Ramos (cell line): Measurements from ENCODE around the gene AGMAT.

Source experiments
- in situ Hi-C: fragments of 300-500 bp; cut with MboI; formaldehyde crosslinking; loops from one replicate; pipeline ENCODE4 v1.14.3; 2022; ENCODE audit warnings: low sequenced_read_pairs; ENCODE audit not compliant: unreplicated experiment

Gene AGMAT

GRCh38 chr1:15570861-15571260, 14.0 kb downstream of the AGMAT start:
- in situ Hi-C loops = no loop called here

- in situ Hi-C loops = no loop called here
Measured at GRCh38 chr1:15568387-15569073, 16.3 kb downstream of the AGMAT start.

- in situ Hi-C loops = no loop called here
Measured at GRCh38 chr1:15559189-15559810, 25.6 kb downstream of the AGMAT start.

- in situ Hi-C loops = no loop called here
Measured at GRCh38 chr1:15558516-15558915, 26.3 kb downstream of the AGMAT start.

- in situ Hi-C loops = no loop called here
Measured at GRCh38 chr1:15557594-15557993, 27.3 kb downstream of the AGMAT start.

- in situ Hi-C loops = no loop called here
Measured at GRCh38 chr1:15557008-15557407, 27.8 kb downstream of the AGMAT start.

- in situ Hi-C loops = no loop called here
Measured at GRCh38 chr1:15550573-15550972, 34.3 kb downstream of the AGMAT start.

GRCh38 chr1:15546641-15547040, 38.2 kb downstream of the AGMAT start:
- in situ Hi-C loops = no loop called here

- in situ Hi-C loops = no loop called here
Measured at GRCh38 chr1:15543589-15544568, 41.0 kb downstream of the AGMAT start.

GRCh38 chr1:15543251-15543588, 41.6 kb downstream of the AGMAT start:
- in situ Hi-C loops = no loop called here

GRCh38 chr1:15542388-15543250, 42.2 kb downstream of the AGMAT start:
- in situ Hi-C loops = no loop called here

GRCh38 chr1:15541231-15541792, 43.5 kb downstream of the AGMAT start:
- in situ Hi-C loops = no loop called here

- in situ Hi-C loops = no loop called here
Measured at GRCh38 chr1:15540186-15540585, 44.7 kb downstream of the AGMAT start.

GRCh38 chr1:15538771-15539170, 46.1 kb downstream of the AGMAT start:
- in situ Hi-C loops = no loop called here

- in situ Hi-C loops = no loop called here
Measured at GRCh38 chr1:15531682-15532081, 53.2 kb downstream of the AGMAT start.

GRCh38 chr1:15531003-15531402, 53.8 kb downstream of the AGMAT start:
- in situ Hi-C loops = no loop called here

- in situ Hi-C loops = no loop called here
Measured at GRCh38 chr1:15526490-15527339, 58.1 kb downstream of the AGMAT start, which contains the start of gene DNAJC16. Gene DNAJC16, plus strand, starts transcription at chr1:15526848. Its CDS starts 2,258 bp downstream, at chr1:15529106.

- in situ Hi-C loops = no loop called here
Measured at GRCh38 chr1:15526021-15526489, 58.8 kb downstream of the AGMAT start.
